ENCODE results near the gene BICD2. TPM values are rescaled to one million over a fixed set of nuclear protein-coding genes. Genes with fewer than 3 reads are reported as not detected.

Gene BICD2
- total RNA-seq, 1 donor, result 78.9 TPM

GRCh38 chr9:92716557-92716956, 48.1 kb downstream of the BICD2 start:
- DNase-seq (ENCODE audit: low read depth in 2 of 3, low spot score in 2 of 3), result peak; percentile 57 to 81 (median 58)

DNA sequence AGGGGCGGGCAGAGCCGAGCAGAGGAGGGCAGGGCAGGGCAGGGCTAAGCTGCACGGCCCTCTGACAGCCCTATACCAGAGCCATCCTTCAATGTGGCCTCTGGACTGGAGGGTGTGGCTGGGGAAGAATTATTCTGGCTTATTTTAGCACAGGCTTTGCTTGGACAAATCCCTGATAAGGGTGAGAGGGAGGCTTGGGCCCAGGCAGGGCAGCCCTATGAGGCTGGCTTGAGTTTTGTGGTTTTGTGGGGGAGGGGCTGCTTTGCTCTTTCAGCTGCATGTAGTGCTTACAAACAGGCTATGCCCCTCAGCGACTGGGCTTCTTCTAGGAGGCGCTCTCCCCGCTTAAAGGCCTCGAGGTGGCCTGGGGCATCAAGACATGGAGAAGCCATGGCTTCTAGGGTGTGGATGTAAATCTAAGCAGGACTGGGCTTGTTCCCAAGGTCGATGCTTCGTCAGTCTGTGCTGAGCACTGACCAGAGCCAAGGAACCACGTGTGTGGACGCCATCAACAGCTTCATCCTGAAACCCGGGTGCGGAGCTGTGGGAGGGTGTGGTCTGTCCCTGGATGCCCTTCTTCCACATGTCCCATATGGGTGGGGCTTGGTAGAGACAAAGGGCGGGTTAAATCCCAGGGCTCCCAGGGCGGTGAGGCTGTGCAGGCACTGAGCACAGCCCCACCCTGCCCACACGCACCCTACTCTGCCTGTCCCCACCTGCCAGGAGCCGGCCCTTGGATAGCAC, 49.0 kb downstream of the BICD2 start:
- DNase-seq (ENCODE audit: low read depth in 2 of 3, low spot score in 2 of 3), result no peak

DNA sequence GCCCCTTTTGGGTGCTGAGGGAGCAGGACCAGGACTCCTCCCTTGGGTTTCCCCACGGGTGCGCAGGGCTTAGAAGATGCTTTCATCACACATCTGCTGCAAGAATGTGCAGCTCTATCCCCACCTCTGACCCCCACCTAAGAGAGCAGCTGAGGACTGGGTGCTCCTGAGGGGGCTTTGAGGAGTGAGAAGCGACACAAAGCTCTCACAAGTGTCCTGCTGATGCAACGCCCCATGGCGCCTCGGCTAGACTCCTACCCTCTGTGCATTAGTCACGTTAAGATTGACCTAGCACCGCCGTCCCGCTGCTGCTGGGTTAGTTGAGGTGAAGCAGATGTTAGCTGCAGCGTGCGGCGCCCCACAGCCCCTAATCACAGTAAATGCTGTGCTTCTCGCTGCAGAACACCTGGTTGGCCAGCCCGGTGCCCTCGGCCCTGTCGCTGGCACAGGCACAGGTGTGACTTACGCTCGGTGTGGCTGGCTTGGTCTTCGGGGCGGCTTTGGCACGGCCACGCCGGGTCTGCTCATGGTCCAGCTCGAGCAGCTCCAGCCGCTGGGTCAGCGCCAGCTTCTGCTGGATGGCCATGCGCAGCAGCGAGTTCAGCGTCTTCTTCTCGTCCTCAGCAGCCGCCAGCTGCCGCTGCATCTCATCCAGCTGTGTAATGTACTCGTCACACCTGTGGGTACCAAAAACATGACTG, 49.7 kb downstream of the BICD2 start:
- DNase-seq (ENCODE audit: low read depth in 2 of 3, low spot score in 2 of 3), result no peak

- no peak for DNase-seq (ENCODE audit: low read depth in 2 of 3, low spot score in 2 of 3)
Observed at GRCh38 chr9:92714016-92714415, 50.6 kb downstream of the BICD2 start.

DNA sequence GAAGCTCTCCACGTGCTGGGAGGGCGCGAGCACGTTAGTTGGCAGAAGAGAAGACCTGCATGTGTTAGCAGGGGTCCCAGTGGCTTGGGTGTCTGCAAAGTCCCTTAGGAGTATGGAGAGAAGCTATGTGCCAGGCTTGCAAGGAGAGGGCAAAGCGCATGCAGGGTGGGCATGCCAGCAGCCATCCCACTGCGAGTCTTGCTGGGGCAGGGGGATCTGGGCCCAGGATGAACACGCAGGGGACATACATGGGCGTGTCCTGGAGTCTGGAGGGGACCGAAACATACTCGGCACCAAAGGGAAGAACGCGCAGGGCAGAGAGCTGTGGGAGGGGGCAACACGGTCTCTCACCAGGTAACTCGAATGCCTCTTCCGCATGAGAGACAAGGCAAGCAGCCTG, 51.1 kb downstream of the BICD2 start:
- DNase-seq (ENCODE audit: low read depth in 2 of 3, low spot score in 2 of 3), result peak in 1 of 3 donors; percentile 20

DNA sequence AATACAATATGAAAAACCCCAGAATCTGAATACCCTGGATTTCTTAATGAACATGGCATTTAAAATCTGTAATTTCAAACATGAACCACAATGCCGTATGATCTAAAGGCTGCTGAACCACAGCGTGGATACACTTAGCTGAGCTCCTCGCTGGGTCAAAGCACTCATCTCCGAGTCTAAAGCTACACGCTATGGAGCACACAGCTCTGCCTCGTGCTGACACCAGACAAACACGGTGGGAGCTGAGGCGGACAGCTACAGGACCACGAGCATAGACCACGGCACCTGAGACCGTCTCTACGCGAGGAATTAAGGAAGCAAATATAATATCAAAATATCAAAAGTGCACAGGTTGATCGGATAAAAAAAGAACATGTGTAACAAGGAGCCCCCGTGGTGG, 51.9 kb downstream of the BICD2 start:
- no peak for DNase-seq (ENCODE audit: low read depth in 2 of 3, low spot score in 2 of 3)

DNA sequence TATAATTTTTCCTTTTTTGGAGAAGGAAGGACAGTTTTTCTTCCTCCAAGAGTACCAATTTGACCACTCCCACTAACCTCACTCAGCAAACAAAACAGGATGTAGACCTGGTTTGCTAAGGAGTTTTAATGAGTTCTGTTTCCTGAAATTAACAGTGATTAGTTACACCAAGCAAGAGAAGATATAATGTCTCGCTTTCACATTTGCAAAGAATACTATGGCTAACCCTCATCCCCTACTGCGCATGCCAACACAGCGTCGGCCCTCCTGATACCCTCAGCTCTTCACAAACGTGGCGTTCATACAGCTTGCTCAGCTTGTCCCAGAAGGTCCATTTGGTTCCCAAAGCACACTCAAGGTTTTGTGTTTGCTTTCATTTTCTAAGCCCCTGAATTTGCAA, 52.8 kb downstream of the BICD2 start:
- DNase-seq (ENCODE audit: low read depth in 2 of 3, low spot score in 2 of 3), result peak in 2 of 3 donors; percentile 33 to 58

- no peak for DNase-seq (ENCODE audit: low read depth in 2 of 3, low spot score in 2 of 3)
Observed at GRCh38 chr9:92711146-92711545, 53.5 kb downstream of the BICD2 start.

DNA sequence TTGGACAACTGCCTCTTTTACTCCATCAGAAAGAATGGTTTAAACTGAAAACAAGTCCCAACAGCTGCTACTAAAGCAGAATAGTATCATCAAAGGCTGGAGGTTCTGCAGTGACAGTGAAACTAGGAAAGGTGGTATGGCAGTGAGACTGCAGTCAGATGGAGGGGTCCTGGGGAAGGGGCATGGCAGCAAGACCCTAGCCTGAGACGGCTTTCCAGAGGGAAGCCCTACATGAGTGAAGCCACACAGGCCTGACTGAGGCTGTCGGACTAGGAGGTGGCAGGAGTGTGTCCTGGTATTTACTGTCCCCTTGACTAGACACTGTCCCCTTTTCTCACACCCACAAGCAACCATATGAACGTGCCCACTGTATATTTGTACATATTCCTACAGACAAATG, 54.3 kb downstream of the BICD2 start:
- DNase-seq (ENCODE audit: low read depth in 2 of 3, low spot score in 2 of 3), result no peak

DNA sequence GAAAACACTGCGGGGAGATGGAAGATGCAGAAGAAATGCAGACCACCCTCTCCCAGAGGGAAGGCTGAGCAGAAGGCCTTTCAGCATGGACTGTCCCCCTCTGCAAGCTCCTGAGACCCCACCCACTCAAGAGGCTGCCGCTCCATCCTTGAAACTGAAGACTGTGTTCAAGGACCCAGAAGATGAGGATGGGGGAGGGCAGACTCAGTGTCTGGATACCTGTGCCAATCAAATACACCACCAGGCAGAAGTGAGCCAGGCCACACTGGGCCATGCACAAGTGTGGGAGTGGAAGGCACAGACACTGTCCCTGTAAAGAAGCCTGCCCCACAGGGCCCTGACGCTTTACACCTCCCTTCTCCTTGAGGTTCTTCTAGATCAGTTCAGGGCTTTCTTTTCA, 54.7 kb downstream of the BICD2 start:
- no peak for DNase-seq (ENCODE audit: low read depth in 2 of 3, low spot score in 2 of 3)

DNA sequence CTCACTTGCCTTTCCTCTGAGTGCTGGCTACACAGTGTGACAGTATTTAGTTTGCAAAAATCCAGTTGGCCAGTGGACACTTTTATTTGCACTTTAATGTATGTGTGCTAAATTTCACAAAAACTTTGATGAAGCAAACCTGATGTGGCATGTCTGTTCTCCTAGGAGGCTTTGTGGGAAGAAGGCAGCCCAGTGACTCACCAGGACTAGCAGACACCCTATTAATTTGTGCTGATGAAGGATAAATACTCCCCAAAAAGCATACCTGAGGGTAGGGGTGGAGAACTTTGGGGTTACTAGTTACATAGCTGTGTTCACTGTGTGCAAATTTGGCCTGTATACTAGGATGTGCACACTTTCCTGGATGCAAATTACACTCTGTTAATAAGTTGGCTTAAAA, 55.4 kb downstream of the BICD2 start:
- no peak for DNase-seq (ENCODE audit: low read depth in 2 of 3, low spot score in 2 of 3)

DNA sequence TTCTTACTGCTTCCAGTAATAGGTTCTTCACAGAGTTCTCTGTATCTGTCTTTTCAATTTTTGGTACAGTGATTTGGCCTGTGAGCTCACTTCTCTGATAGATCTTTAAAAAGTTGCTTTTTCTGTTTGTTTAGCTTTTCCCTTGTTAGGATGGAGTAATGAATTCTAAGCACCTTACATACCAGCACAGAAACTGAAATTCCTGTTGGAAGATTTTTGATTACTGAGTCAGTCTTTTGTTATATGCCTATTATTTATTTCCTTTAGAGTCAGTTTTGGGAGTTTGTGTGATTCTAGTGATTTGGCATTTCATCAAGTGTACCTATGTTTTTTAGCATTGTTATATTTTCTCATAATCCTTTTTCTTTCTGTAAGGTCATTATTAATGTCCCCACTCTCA, 57.1 kb downstream of the BICD2 start:
- no peak for DNase-seq (ENCODE audit: low read depth in 2 of 3, low spot score in 2 of 3)

DNA sequence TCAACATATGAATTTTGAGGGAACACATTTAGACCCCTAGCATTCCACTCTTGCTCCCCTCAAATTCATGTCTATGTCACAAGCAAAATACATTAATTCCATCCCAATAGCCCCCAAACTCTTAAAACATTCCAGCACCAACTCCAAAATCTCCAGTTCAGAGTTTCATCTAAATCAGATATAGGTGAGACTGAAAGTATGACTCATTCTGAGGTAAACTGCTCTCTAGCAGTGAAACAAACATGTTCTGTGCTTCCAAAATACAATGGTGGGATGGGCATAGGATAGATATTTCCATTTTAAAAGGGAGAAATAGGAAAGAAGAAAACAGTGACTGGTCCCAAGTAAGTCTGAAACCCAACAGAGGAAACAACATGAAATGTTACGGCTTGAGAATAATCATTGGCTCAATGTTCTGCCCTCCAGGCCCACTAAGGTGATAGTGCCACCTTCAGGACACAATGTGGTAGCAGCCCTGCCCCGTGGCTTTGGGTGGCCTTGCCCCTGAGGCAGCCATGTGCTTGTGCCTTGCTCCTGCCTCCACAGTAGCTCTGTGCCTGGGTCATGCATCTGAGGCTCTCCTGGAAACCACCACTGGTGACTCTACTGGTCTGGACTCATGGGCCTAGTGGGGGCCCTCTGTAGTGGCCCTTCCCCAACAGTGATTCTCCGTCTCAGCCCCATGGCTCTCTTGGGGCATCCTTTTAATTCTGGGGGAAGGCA, 58.3 kb downstream of the BICD2 start:
- peak in 2 of 3 donors; percentile 48 to 64 for DNase-seq (ENCODE audit: low read depth in 2 of 3, low spot score in 2 of 3)

DNA sequence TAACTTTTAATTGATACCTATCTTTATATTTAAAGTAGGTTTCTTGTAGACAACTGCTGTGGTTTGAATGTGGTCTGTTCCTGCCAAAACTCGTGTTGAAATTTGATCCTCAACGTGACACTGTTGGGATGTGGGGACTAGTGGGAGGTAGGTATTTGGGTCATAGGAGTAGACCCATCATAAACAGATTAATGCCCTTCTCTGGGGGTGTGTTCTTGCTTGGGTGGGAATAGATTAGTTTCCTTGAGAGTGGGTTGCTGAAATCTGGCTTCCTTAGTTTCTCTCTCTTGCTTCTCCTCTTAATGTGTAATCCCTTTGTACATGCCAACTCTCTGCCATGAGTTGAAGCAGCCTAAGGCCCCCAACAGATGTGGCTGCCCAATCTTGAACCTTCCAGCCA, 60.1 kb downstream of the BICD2 start:
- DNase-seq (ENCODE audit: low read depth in 2 of 3, low spot score in 2 of 3), result no peak

GRCh38 chr9:92696619-92697018, 68.0 kb downstream of the BICD2 start:
- DNase-seq (ENCODE audit: low read depth in 2 of 3, low spot score in 2 of 3), result no peak

DNA sequence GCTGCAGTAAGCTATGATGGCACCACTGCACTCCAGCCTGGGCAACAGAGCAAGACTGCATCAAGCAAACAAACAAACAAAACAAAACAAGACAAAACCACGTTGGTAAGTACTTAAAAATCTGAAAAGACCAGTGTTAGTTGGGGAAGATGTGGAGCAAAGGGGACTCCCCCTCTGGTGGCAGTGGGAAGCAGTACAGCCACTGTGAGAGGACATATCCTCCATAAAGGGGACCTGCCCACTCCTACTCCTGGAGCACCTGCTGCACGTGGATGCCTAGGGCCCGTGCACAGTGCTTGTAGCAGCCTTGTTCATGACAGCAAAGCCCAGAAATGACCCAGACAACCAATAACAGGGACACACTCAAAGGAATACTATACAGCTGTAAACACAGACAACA, 77.7 kb downstream of the BICD2 start:
- DNase-seq (ENCODE audit: low read depth in 2 of 3, low spot score in 2 of 3), result no peak

DNA sequence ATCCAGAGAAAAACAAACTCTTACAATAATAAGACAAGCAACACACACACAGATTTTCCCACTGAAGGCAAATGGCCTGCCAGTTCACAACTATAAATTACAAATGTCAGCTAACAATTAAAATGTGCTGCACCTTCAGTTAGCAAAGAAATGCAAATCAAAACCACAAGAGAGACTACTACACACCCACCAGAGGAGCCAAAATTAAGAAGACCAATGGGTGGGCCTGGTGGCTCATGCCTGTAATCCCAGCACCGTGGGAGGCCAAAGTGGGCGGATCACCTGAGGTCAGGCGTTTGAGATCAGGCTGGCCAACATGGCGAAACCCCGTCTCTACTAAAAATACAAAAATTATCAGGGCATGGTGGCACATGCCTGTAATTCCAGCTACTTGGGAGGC, 79.6 kb downstream of the BICD2 start:
- no peak for DNase-seq (ENCODE audit: low read depth in 2 of 3, low spot score in 2 of 3)

GRCh38 chr9:92682269-92682668, 82.4 kb downstream of the BICD2 start:
- DNase-seq (ENCODE audit: low read depth in 2 of 3, low spot score in 2 of 3), result no peak

DNA sequence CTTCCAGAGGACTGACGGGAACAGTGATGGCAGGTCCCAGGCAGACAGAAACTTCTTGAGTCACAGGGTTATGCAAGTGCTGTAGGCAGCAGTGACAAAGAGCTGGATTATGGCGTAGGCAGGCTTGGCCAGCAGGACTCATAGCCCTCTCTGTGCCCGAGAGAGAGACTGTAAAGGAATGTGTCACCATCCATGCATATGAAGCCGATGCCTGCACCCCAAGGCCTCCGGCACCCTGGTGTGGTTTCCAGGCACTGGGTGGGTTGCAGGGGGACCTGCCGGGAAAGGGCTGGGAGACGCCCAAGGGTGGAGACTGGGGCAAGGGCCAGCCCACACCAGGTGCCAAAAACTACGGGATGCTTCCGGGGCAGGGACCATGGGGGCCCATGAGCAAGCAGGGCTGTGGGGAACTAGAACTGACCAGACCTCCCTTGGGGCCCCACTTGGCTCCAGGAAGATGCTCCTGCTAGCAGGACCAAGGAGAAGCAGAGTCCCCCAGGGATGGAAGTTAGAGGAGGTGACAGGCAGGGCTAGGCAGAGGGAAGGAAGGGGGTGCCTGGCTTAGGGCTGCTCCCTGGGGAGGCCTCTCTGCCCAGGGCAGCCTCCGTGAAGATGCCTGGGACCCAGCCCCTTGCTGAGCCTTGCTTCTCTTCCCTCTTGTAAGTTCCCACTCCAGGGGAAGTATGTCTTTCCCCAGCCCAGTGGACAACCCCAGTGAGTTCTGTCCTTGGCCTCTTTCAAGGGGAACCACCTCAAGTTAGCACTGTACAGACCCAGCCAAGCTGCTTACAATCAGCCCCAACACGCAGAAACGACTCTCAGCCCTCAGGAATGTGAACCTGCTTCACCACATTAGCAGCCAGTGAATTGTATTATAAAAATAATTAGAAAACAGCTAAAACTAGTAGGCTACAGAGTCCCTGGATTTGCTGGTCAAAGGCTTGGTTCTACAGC, 84.2 kb downstream of the BICD2 start:
- DNase-seq (ENCODE audit: low read depth in 2 of 3, low spot score in 2 of 3), result no peak

- DNase-seq (ENCODE audit: low read depth in 2 of 3, low spot score in 2 of 3), result no peak
Observed at GRCh38 chr9:92679413-92680165, 85.0 kb downstream of the BICD2 start.
